Testis (tissue), 2 donors: Measurements from ENCODE around the gene PHAX.

Source experiments
- POLR2A ChIP-seq: fragments of 450-650 bp; IDR thresholded peaks from one replicate; pipeline ENCODE4 v1.6.1; 2017; ENCODE audit warnings: antibody characterized with exemption, mild to moderate bottlenecking, moderate library complexity
- TF ChIP-seq, protein P1 (sequence below), 3 experiments: fragments of 450-650 bp in 2 of 3; fragments of 200-600 bp in 1 of 3; sonication (generic) in 1 of 3; IDR thresholded peaks; one replicate each; pipeline ENCODE4 v1.5.1; 2016 to 2019; ENCODE audit warnings: antibody characterized with exemption in 3 of 3, mild to moderate bottlenecking in 2 of 3, moderate library complexity in 1 of 3

DNA sequence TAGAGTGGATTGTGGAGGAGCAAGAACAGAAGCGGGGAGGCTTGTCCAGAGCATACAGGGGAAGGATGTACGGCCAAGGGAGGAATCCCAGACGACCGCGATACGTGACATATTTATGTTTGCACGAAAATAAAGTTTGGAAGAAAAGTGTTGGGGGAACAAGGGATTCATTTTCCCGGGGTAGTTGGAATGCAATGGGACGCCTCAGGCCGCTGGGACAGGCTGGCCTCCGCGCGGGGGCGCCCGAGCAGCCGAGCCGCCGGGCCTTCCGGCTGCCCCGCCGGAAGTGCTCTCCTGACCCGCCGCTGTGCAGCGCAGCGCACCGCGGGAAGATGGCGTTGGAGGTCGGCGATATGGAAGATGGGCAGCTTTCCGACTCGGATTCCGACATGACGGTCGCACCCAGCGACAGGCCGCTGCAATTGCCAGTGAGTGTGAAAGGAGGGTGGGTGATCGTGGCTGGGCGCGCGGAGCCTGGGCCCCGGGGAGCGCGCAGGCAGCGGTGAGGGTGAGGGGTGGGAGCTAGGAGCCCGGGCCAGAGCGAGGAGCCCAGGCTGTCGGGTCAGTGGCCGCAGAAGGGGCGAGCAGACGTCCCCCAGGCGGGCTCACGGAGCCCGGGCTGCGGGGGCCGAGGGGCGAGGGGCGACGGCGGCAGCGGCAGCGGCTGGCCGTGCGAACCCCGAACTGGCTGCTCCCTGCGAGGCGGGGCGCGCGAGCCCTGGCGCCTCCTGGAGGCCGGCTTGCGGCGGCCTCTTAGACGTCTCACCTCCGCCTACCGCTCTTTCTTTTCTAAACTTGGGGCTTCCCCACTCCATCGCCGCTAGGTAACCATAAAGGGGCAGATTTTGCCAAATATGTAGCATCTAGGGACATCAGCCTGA lies at the start of gene PHAX:
- TF ChIP-seq POLR2A, result no peak
- TF ChIP-seq, protein P1, sequence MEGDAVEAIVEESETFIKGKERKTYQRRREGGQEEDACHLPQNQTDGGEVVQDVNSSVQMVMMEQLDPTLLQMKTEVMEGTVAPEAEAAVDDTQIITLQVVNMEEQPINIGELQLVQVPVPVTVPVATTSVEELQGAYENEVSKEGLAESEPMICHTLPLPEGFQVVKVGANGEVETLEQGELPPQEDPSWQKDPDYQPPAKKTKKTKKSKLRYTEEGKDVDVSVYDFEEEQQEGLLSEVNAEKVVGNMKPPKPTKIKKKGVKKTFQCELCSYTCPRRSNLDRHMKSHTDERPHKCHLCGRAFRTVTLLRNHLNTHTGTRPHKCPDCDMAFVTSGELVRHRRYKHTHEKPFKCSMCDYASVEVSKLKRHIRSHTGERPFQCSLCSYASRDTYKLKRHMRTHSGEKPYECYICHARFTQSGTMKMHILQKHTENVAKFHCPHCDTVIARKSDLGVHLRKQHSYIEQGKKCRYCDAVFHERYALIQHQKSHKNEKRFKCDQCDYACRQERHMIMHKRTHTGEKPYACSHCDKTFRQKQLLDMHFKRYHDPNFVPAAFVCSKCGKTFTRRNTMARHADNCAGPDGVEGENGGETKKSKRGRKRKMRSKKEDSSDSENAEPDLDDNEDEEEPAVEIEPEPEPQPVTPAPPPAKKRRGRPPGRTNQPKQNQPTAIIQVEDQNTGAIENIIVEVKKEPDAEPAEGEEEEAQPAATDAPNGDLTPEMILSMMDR (IDR thresholded peaks at IDR 0.05), result peak; percentile 62 to 68 (median 64)
